HUES48 (cell line): ENCODE data around the gene SFMBT1.

Source experiments
- H3K27ac ChIP-seq: one replicate; pipeline ENCODE4 v1.7.0; 2013; ENCODE audit warnings: low read depth, low read length, inconsistent platforms
- H3K27me3 ChIP-seq: 2 replicates; pipeline ENCODE4 v1.6.1; 2013; ENCODE audit warnings: mild to moderate bottlenecking, low read length; ENCODE audit not compliant: control insufficient read depth, insufficient read depth
- H3K36me3 ChIP-seq: 2 replicates; pipeline ENCODE4 v1.6.1; 2013; ENCODE audit warnings: low read length; ENCODE audit not compliant: control insufficient read depth, insufficient read depth
- H3K4me1 ChIP-seq: 2 replicates; pipeline ENCODE4 v1.6.1; 2013; ENCODE audit warnings: mild to moderate bottlenecking, low read length; ENCODE audit not compliant: control insufficient read depth, insufficient read depth
- H3K4me3 ChIP-seq: 2 replicates; pipeline ENCODE4 v1.5.1; 2013; ENCODE audit warnings: mild to moderate bottlenecking, low read depth, low read length
- H3K9ac ChIP-seq: 2 replicates; pipeline ENCODE4 v1.6.1; 2013; ENCODE audit warnings: mild to moderate bottlenecking, low read depth, low read length, moderate library complexity
- H3K9me3 ChIP-seq: 2 replicates; pipeline ENCODE4 v1.6.1; 2013; ENCODE audit warnings: low read length; ENCODE audit not compliant: control insufficient read depth, insufficient read depth

The SFMBT1 gene

DNA sequence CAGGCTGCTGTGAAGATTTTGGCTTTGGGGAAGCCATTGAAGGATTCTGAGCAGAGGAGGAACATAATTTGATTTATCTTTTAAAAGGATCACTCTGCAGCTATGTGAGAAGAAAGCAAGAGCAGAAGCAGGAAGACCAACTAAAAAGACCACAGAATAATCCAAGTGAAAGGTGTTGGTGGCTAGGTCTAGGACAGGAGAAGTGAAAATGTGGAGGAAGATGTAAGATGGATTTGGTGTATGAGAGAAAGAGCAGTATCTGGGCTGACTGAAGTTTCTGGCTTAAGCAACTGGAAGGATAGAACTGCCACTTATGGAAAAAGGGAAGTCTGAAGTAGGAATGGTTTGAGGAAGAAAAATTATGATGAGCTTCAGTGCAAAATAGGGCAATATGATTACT, 62.0 kb downstream of the SFMBT1 start:
- Histone ChIP-seq H3K36me3 (no peaks in the 10 kb centered on the region), H3K4me3 (no peak overlapping the region), H3K9ac (no peak overlapping the region), H3K9me3 (no peaks in the 10 kb centered on the region), H3K4me1 (peaks cover 3% of the 10 kb centered on the region; the same call in 1 of the 2 replicates), H3K27ac (no peak overlapping the region), H3K27me3 (no peaks in the 10 kb centered on the region)

DNA sequence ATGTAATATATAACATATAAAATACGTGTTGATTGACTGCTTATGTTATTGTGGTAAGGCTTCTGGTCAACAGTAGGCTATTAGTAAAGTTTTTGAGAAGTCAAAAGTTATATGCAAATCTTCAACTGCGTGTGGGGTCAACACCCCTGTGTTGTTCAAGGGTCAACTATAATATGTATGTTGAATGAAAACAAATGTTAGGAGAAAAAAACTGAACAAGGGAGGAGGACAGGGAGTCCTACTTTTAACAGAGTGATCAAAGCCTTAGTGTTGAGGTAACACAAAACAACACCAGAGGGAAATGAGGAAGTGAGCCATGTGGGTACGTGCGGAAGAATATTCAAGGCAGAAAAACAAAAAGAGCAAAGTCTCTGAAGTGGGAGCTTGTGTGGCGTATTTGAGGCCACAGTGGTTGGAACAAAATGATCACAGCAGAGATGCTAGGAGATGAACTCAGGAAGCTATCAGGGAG, 62.5 kb downstream of the SFMBT1 start:
- no peak overlapping the region for H3K27ac ChIP-seq
- H3K9ac ChIP-seq: no peak overlapping the region

DNA sequence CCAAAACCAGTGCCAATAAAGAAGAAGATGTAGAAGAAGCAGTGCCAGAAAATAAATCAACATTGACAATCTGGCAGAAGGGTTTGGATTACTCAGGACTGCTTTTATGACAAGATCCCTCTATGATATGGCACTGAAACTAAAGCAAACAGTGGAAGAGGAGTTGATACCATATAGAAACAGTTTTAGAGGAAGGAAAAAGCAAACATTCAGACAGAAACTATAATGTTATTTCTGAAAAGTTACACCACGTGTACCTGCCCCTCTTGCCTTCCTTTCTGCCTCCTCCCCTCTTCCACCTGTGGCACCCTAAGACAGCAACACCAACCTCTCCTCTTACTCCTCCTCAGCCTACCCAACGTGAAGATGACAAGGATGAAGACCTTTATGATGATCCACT, 63.0 kb downstream of the SFMBT1 start:
- H3K9ac ChIP-seq: no peak overlapping the region
- no peaks in the 10 kb centered on the region for H3K27me3 ChIP-seq
- H3K36me3 ChIP-seq: no peaks in the 10 kb centered on the region
- H3K9me3 ChIP-seq: no peaks in the 10 kb centered on the region
- peaks cover 3% of the 10 kb centered on the region; the same call in 1 of the 2 replicates for H3K4me1 ChIP-seq
- no peak overlapping the region for H3K27ac ChIP-seq
- no peak overlapping the region for H3K4me3 ChIP-seq

More for the DNA sequence above, 62.5 kb downstream of the SFMBT1 start:
- Histone ChIP-seq H3K9me3 (no peaks in the 10 kb centered on the region), H3K4me3 (no peak overlapping the region), H3K36me3 (no peaks in the 10 kb centered on the region), H3K27me3 (no peaks in the 10 kb centered on the region), H3K4me1 (peaks cover 3% of the 10 kb centered on the region; the same call in 1 of the 2 replicates)

DNA sequence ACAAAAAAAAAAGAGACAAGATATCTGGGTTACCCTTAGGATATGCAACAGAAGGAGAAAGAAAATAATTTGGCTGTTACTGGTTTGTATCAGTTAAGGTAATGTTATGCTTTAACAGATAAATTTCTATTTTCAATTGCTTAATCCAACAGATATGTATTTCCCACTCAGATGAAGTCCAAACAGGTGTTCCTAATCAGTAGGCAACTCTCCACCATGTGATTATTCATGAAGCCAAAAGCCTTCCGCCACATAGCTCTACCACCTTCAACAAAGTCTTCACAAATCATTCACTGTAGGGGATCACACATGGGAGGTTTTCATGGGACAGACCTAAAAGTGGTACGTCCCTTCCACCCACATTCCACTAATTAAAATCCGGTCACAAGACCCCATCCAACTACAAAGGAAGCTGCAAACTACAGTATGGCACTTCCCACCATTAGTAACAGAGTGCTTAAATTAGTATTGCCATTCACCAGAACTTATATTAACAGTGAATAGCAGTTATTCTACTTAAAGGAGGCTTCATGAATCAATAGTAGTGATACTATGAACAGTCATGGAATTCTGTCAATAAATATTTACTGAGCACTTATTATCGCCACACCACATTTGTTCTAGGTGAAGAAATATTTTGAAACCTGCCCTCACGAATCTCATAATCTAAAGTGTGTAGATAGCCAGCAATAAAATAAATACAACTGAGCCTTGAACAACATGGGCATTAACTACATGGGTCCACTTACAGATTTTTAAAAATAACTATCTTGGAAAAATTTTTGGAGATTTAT, 66.5 kb downstream of the SFMBT1 start:
- peaks cover 3% of the 10 kb centered on the region; the same call in 1 of the 2 replicates for H3K4me1 ChIP-seq
- H3K9ac ChIP-seq: no peak overlapping the region
- H3K27ac ChIP-seq: no peak overlapping the region
- no peaks in the 10 kb centered on the region for H3K36me3 ChIP-seq
- H3K27me3 ChIP-seq: no peaks in the 10 kb centered on the region
- H3K9me3 ChIP-seq: no peaks in the 10 kb centered on the region
- H3K4me3 ChIP-seq: no peak overlapping the region

DNA sequence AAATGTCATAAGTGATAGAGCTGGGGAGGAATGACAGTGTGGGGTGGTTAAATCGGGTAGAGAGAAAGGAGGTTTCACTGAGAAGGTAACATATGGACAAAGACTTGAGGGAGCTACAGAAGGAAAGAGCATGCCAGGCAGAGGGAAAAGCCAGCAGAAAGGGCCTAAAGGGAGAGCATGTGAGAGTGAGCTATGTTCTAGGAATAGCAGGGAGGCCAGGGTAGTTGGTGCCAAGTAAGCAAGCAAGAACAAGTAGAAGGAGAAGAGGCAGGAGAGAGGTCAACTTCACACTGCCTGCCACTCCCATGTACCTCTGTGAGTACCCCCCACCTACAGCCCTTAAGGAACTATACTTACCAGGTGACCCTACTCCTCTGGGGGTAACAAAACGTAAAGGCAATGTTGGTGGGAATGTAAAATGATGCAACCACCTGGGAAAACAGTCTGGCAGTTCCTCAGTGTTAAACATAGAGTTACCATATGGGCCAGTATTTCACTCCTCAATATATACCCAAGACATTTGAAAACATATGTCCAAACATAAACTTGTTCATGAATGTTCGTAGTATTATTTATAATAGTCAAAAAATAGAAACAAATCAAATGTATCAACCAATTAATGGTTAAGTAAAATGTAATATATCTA, 67.6 kb downstream of the SFMBT1 start:
- Histone ChIP-seq H3K36me3 (no peaks in the 10 kb centered on the region), H3K27ac (no peak overlapping the region), H3K9ac (no peak overlapping the region), H3K9me3 (no peaks in the 10 kb centered on the region), H3K4me3 (no peak overlapping the region), H3K27me3 (no peaks in the 10 kb centered on the region), H3K4me1 (peaks cover 3% of the 10 kb centered on the region; the same call in 1 of the 2 replicates)

DNA sequence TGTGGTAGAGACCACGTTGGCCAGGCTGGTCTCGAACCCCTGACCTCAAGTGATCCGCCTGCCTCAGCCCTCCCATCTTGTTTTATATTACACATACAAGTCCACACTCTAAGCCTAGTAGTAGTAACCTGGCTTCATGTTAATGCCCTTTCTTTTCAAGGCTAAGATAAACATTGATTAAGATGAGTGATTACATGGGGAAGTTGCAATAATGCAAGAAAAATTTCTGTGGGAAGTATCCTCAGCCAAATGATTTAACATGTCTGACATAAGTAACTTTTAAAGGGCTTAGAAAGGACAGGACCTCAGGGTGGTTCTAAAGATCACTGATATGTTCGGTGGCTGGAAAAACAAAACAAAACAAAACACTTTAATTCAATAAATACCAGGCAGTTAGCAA, 72.1 kb downstream of the SFMBT1 start:
- H3K9me3 ChIP-seq: no peaks in the 10 kb centered on the region
- H3K27me3 ChIP-seq: no peaks in the 10 kb centered on the region
- no peak overlapping the region for H3K9ac ChIP-seq
- no peaks in the 10 kb centered on the region for H3K4me1 ChIP-seq
- no peak overlapping the region for H3K4me3 ChIP-seq
- no peaks in the 10 kb centered on the region for H3K36me3 ChIP-seq
- no peak overlapping the region for H3K27ac ChIP-seq

DNA sequence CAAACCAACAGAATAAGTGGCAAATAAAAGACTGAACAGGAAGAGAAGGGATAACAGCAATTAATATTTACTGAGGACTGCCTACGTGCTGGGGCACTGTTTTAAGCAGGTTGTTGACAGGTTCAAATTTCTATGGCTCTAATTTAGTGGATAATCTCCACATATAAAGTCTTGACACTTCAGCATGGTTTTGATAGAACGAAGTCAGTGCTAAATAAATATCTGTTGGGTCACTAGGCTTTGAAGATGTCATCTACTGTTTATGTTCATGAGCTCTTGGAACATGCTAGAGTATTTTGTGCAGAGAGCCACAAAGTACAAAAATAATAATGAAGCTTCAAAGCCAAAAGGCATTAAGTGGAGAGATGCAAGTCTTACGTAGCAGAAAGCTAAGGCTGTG, 74.0 kb downstream of the SFMBT1 start:
- Histone ChIP-seq H3K9ac (no peak overlapping the region), H3K4me1 (no peaks in the 10 kb centered on the region), H3K27ac (no peak overlapping the region), H3K9me3 (no peaks in the 10 kb centered on the region), H3K4me3 (no peak overlapping the region), H3K36me3 (no peaks in the 10 kb centered on the region), H3K27me3 (no peaks in the 10 kb centered on the region)

DNA sequence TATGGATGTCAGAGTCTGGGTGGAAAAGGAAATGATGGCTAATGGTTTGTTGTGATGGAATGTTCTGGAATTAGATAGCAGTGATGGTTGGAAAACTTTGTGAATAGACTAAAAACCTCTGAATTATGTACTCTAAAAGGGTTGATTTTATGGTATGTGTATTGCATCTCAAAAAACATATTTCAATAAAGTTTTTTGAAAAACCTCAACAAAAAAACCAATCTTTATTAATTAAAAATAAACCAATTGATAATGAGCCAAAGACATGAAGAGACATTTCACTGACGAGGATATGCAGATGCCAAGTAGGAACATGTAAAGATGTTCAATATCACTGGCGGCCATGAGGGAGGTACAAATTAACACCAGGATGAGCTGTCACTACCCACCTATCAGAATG, 78.5 kb downstream of the SFMBT1 start:
- H3K4me1 ChIP-seq: no peaks in the 10 kb centered on the region
- no peak overlapping the region for H3K4me3 ChIP-seq
- H3K27me3 ChIP-seq: no peaks in the 10 kb centered on the region
- H3K36me3 ChIP-seq: no peaks in the 10 kb centered on the region
- no peak overlapping the region for H3K27ac ChIP-seq
- no peaks in the 10 kb centered on the region for H3K9me3 ChIP-seq
- H3K9ac ChIP-seq: no peak overlapping the region

DNA sequence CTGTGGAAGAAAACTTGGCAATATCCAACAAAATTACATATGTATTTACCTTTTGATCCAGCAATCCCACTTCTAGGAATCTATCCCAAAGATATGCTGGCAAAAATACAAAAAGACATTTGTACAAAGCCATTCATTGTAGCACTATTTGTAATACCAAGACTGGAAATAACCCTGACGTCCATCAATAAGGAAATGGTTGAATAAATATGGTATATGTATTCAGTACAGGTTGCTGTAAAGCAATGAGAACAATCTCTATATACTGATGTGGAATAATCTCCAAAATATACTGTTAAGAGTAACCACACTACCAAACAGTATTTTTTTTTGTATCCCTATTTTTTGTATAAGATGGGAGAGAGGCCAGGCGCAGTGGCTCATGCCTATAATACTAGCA, 83.7 kb downstream of the SFMBT1 start:
- Histone ChIP-seq H3K9ac (no peak overlapping the region), H3K36me3 (no peaks in the 10 kb centered on the region), H3K4me1 (no peaks in the 10 kb centered on the region), H3K4me3 (no peak overlapping the region), H3K27ac (no peak overlapping the region), H3K9me3 (no peaks in the 10 kb centered on the region), H3K27me3 (no peaks in the 10 kb centered on the region)

DNA sequence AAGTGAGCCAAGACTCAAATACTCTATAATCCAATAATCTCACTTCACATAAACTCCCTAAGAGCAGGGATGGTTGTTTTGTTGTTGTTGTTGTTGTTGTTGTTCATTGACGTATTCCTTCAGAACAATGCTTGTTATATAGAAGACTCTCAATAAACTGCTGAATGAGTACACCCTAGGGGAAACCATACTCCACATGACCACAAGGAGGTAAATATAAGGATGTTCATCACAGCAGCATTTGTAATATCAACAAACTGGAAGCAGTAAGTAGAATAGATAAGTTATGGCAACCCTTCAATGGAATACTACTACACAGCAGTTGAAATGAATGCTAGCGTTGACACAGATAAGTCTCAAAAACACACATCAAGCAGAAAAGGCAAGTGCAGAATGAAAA, 86.1 kb downstream of the SFMBT1 start:
- Histone ChIP-seq H3K27ac (no peak overlapping the region), H3K36me3 (no peaks in the 10 kb centered on the region), H3K4me3 (no peak overlapping the region), H3K9me3 (no peaks in the 10 kb centered on the region), H3K9ac (no peak overlapping the region), H3K4me1 (no peaks in the 10 kb centered on the region), H3K27me3 (no peaks in the 10 kb centered on the region)

DNA sequence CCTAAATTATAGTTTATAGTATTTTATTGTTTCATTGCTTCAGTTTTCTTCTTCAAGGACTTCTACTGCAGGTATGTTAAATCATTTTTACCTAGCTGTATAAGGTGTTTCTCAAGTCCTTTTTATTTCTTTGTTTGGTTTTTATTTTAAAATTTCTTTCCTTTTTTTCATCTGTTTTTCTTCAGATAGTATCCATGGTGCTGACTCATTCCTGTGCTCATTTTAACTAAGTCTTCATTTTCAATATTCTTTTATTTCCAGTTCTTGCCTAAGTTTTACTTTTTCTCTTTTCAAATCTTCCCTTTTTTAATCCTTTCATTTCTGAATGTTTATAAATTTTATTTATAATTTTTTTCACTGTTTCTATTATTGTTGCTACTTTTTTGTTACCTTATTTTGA, 106.3 kb downstream of the SFMBT1 start:
- no peaks in the 10 kb centered on the region for H3K27me3 ChIP-seq
- H3K27ac ChIP-seq: no peak overlapping the region
- H3K4me1 ChIP-seq: 0 out of 2 replicates have a peak, but pooled peaks cover 2% of the 10 kb centered on the region
- no peak overlapping the region for H3K4me3 ChIP-seq
- H3K9ac ChIP-seq: no peak overlapping the region
- no peaks in the 10 kb centered on the region for H3K9me3 ChIP-seq
- H3K36me3 ChIP-seq: no peaks in the 10 kb centered on the region
